HL-60 (cell line): ENCODE measurements around the gene PRRG1.

ENCODE experiments used
- GABPA ChIP-seq: IDR thresholded peaks from 2 replicates; pipeline ENCODE4 v1.6.1; 2012; ENCODE audit warnings: low read depth
- POLR2AphosphoS5 ChIP-seq: IDR thresholded peaks from 2 replicates; pipeline ENCODE4 v1.6.1; 2012; ENCODE audit warnings: low read depth
- TF ChIP-seq, protein P1 (sequence below): IDR thresholded peaks from one replicate; pipeline ENCODE4 v1.5.1; 2011; ENCODE audit warnings: low read length, control low read depth, inconsistent platforms; ENCODE audit not compliant: insufficient read depth
- TF ChIP-seq, protein P2 (sequence below): IDR thresholded peaks from 2 replicates; pipeline ENCODE4 v1.6.1; 2012; ENCODE audit warnings: low read depth; ENCODE audit not compliant: insufficient replicate concordance

DNA sequence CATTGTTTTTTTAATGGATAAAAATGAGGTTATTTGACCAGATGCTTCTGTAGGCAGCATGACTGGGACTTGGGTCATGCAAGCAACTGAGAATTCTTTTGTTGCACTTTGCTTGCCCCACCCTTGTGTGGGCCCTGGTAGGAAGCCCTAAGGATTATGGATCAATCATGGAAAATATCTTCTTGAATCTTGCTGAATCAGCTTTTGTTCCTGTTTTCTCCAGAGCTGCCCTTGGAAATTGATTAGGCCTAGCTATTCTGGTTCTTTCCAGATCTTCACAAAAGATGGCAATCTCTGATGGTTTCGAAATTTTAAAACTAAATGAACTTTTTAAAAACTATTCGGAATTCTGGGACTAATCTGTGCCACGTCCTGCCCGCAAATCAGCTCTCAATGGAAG is 58.6 kb downstream of the PRRG1 start:
- TF ChIP-seq, protein P1, sequence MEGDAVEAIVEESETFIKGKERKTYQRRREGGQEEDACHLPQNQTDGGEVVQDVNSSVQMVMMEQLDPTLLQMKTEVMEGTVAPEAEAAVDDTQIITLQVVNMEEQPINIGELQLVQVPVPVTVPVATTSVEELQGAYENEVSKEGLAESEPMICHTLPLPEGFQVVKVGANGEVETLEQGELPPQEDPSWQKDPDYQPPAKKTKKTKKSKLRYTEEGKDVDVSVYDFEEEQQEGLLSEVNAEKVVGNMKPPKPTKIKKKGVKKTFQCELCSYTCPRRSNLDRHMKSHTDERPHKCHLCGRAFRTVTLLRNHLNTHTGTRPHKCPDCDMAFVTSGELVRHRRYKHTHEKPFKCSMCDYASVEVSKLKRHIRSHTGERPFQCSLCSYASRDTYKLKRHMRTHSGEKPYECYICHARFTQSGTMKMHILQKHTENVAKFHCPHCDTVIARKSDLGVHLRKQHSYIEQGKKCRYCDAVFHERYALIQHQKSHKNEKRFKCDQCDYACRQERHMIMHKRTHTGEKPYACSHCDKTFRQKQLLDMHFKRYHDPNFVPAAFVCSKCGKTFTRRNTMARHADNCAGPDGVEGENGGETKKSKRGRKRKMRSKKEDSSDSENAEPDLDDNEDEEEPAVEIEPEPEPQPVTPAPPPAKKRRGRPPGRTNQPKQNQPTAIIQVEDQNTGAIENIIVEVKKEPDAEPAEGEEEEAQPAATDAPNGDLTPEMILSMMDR, result no peak
- TF ChIP-seq, protein P2, sequence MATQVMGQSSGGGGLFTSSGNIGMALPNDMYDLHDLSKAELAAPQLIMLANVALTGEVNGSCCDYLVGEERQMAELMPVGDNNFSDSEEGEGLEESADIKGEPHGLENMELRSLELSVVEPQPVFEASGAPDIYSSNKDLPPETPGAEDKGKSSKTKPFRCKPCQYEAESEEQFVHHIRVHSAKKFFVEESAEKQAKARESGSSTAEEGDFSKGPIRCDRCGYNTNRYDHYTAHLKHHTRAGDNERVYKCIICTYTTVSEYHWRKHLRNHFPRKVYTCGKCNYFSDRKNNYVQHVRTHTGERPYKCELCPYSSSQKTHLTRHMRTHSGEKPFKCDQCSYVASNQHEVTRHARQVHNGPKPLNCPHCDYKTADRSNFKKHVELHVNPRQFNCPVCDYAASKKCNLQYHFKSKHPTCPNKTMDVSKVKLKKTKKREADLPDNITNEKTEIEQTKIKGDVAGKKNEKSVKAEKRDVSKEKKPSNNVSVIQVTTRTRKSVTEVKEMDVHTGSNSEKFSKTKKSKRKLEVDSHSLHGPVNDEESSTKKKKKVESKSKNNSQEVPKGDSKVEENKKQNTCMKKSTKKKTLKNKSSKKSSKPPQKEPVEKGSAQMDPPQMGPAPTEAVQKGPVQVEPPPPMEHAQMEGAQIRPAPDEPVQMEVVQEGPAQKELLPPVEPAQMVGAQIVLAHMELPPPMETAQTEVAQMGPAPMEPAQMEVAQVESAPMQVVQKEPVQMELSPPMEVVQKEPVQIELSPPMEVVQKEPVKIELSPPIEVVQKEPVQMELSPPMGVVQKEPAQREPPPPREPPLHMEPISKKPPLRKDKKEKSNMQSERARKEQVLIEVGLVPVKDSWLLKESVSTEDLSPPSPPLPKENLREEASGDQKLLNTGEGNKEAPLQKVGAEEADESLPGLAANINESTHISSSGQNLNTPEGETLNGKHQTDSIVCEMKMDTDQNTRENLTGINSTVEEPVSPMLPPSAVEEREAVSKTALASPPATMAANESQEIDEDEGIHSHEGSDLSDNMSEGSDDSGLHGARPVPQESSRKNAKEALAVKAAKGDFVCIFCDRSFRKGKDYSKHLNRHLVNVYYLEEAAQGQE, result no peak
- TF ChIP-seq GABPA, result no peak
- TF ChIP-seq POLR2AphosphoS5, result no peak
